DND-41 (cell line): ENCODE measurements around the gene BTRC.

Experiments used
- ATAC-seq: fragments of 200-7000 bp; cut with Tn5 transposase; 3 replicates; pipeline ENCODE4 v1.9.1; 2021; ENCODE audit warnings: low read depth; ENCODE audit not compliant: insufficient read depth
- DNase-seq: peaks from one replicate; pipeline ENCODE4 v3.0.0-alpha.2; 2020
- H2AFZ ChIP-seq: 2 replicates; pipeline ENCODE4 v1.6.0; 2012; ENCODE audit warnings: low read depth, low read length
- H3K27ac ChIP-seq: 2 replicates; pipeline ENCODE4 v1.5.1; 2012; ENCODE audit warnings: low read length, inconsistent platforms
- H3K27me3 ChIP-seq: fragments of 200-600 bp; sonication (generic); 2 replicates; pipeline ENCODE4 v1.6.0; 2012; ENCODE audit warnings: low read length, mild to moderate bottlenecking, inconsistent platforms; ENCODE audit not compliant: insufficient read depth, poor library complexity
- H3K36me3 ChIP-seq: 2 replicates; pipeline ENCODE4 v1.5.1; 2012; ENCODE audit warnings: low read length, inconsistent platforms; ENCODE audit not compliant: insufficient read depth
- H3K4me1 ChIP-seq: 2 replicates; pipeline ENCODE4 v1.5.1; 2012; ENCODE audit warnings: mild to moderate bottlenecking, low read length; ENCODE audit not compliant: insufficient read depth
- H3K4me2 ChIP-seq: 2 replicates; pipeline ENCODE4 v1.6.0; 2012; ENCODE audit warnings: mild to moderate bottlenecking, moderate library complexity, low read length, inconsistent platforms; ENCODE audit not compliant: insufficient read depth
- H3K4me3 ChIP-seq, 2 experiments: fragments of 200-600 bp in 1 of 2; shearing (Covaris generic) in 1 of 2; 2 replicates each; pipeline ENCODE4 v1.5.1; 2012 to 2016; ENCODE audit warnings: inconsistent platforms in 2 of 2, low read length in 2 of 2, mild to moderate bottlenecking in 2 of 2, low read depth in 1 of 2, moderate library complexity in 1 of 2
- H3K79me2 ChIP-seq: 2 replicates; pipeline ENCODE4 v1.6.0; 2012; ENCODE audit warnings: low read length, inconsistent platforms; ENCODE audit not compliant: insufficient read depth
- H3K9ac ChIP-seq: 2 replicates; pipeline ENCODE4 v1.6.0; 2012; ENCODE audit warnings: low read depth, mild to moderate bottlenecking, inconsistent platforms, low read length, moderate library complexity
- H3K9me3 ChIP-seq: 2 replicates; pipeline ENCODE4 v1.5.1; 2012; ENCODE audit warnings: low read length, moderate library complexity, mild to moderate bottlenecking, inconsistent platforms; ENCODE audit not compliant: insufficient read depth, severe bottlenecking
- H4K20me1 ChIP-seq: 2 replicates; pipeline ENCODE4 v1.6.0; 2012; ENCODE audit warnings: low read length; ENCODE audit not compliant: insufficient read depth
- CTCF ChIP-seq: IDR thresholded peaks from 2 replicates; pipeline ENCODE4 v1.5.1; 2012; ENCODE audit warnings: borderline replicate concordance, low read length, moderate library complexity, mild to moderate bottlenecking; ENCODE audit not compliant: poor library complexity, severe bottlenecking; ENCODE audit errors: extremely low read depth
- EZH2 ChIP-seq: IDR thresholded peaks from 3 replicates; pipeline ENCODE4 v1.6.1; 2012; ENCODE audit warnings: borderline replicate concordance, low read depth, mild to moderate bottlenecking, moderate library complexity, low read length, inconsistent platforms; ENCODE audit not compliant: severe bottlenecking

BTRC gene

DNA sequence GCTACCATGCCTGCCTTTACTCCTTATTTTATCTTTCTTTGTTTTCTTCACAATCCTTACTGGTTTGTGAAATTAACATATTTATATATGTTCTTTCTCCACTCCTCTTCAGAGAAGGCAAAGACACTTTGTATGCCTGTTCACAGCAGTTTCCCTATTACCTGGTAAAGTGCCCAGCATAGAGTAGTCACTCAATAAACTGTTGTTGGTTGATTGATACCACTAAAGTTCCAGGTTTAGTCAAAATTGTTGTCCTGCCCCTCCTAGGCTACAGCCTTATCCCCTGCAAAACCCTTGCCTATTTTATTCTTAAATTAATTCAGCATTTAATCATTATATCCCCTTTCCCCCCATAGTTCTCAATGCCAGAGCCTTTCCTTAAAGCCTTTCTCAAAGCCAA lies 158.0 kb downstream of the BTRC start:
- Histone ChIP-seq H3K4me1 (no peaks in the 10 kb centered on the region), H3K27me3 (no peaks in the 10 kb centered on the region), H2AFZ (no peak overlapping the region), H3K4me3 (no peak overlapping the region), H3K79me2 (no peaks in the 10 kb centered on the region), H3K27ac (no peak overlapping the region), H3K9me3 (no peaks in the 10 kb centered on the region), H3K36me3 (no peaks in the 10 kb centered on the region), H4K20me1 (0 out of 2 replicates have a peak, but pooled peaks cover 2% of the 10 kb centered on the region), H3K4me2 (no peak overlapping the region), H3K9ac (no peak overlapping the region)
- TF ChIP-seq CTCF: no peak
- no peak for TF ChIP-seq EZH2
- no peak for ATAC-seq
- DNase-seq: no peak

DNA sequence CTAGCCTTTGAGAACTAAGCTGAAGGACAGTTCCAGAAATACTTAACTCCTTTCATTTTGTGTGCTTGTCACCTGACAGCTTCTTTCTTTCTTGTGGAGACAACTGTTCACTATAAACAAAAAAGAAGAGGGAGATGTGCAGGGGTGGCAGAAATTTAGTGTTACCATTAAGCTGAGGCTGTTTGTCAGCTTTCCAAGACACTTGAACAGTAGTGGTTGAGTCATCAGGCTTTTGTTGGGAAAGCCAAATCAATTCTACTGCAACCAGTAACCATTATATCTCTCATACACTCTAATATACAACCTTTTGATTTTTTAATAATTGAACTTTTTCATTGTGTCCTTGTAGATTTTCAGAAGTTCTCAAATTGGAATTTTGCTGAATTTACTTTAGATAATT lies 158.8 kb downstream of the BTRC start:
- Histone ChIP-seq H3K9me3 (no peaks in the 10 kb centered on the region), H4K20me1 (0 out of 2 replicates have a peak, but pooled peaks cover 2% of the 10 kb centered on the region), H3K79me2 (no peaks in the 10 kb centered on the region), H3K4me2 (no peak overlapping the region), H2AFZ (no peak overlapping the region), H3K4me1 (no peaks in the 10 kb centered on the region), H3K9ac (no peak overlapping the region), H3K27me3 (no peaks in the 10 kb centered on the region), H3K4me3 (no peak overlapping the region), H3K36me3 (no peaks in the 10 kb centered on the region), H3K27ac (no peak overlapping the region)
- DNase-seq (no peak), ATAC-seq (no peak)
- no peak for TF ChIP-seq CTCF
- TF ChIP-seq EZH2: no peak

DNA sequence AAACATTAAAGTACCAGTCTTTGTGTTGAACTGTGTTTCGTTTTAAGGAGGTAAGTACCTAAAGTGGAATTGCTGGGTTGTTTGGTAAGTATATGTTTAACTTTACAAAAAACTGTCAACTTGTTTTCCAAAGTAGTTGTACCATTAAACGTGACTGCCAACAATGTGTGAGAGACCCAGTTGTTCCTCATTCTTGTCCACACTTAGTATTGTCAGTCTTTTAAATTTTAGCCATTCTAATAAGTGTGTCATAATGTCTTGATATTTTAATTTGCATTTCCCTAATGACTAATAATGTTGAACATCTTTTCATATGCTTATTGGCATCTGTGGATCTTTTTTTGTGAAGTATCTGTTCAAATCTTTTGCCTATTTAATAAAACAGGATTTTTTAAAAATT lies 159.8 kb downstream of the BTRC start:
- no peak overlapping the region for H2AFZ ChIP-seq
- no peak overlapping the region for H3K9ac ChIP-seq
- no peaks in the 10 kb centered on the region for H3K36me3 ChIP-seq
- no peak overlapping the region for H3K4me2 ChIP-seq
- DNase-seq (no peak), ATAC-seq (no peak)
- H3K9me3 ChIP-seq: no peaks in the 10 kb centered on the region
- H3K79me2 ChIP-seq: no peaks in the 10 kb centered on the region
- H3K27me3 ChIP-seq: no peaks in the 10 kb centered on the region
- H4K20me1 ChIP-seq: 0 out of 2 replicates have a peak, but pooled peaks cover 2% of the 10 kb centered on the region
- no peak for TF ChIP-seq EZH2
- no peak for TF ChIP-seq CTCF
- H3K4me3 ChIP-seq: no peak overlapping the region
- H3K27ac ChIP-seq: no peak overlapping the region
- no peaks in the 10 kb centered on the region for H3K4me1 ChIP-seq

DNA sequence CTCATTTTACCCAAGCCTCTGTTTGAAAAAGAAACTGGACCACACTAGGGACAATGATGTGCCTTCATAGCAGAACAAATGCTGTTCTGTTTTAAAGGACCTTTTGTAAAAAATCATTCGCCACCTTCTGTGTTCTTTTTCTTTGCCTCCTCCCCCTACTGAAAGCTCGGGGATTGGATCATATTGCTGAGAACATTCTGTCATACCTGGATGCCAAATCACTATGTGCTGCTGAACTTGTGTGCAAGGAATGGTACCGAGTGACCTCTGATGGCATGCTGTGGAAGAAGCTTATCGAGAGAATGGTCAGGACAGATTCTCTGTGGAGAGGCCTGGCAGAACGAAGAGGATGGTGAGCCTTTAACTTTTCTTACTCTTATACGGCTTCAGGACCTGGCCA lies 171.9 kb downstream of the BTRC start:
- TF ChIP-seq CTCF (no peak), EZH2 (no peak)
- Histone ChIP-seq H3K4me1 (no peaks in the 10 kb centered on the region), H2AFZ (no peak overlapping the region), H4K20me1 (no peaks in the 10 kb centered on the region), H3K9me3 (no peaks in the 10 kb centered on the region), H3K4me3 (no peak overlapping the region), H3K79me2 (no peaks in the 10 kb centered on the region), H3K27ac (no peak overlapping the region), H3K27me3 (no peaks in the 10 kb centered on the region), H3K4me2 (no peak overlapping the region), H3K9ac (no peak overlapping the region), H3K36me3 (no peaks in the 10 kb centered on the region)
- DNase-seq (no peak), ATAC-seq (no peak)
